ENCODE measurements around the gene MDM2. TPM values are rescaled to one million over a fixed set of nuclear protein-coding genes. Genes with fewer than 3 reads are reported as not detected.

Gene MDM2
- total RNA-seq, 1 experiment from 2014 or later = 207 TPM

- POLR2A ChIA-PET = no interaction called here
- CTCF ChIA-PET = no interaction called here
These were observed 9.1 kb upstream of the MDM2 start for GRCh38 chr12:68798882-68799234.

GRCh38 chr12:68800294-68800693 lies 7.7 kb upstream of the MDM2 start:
- ChIA-PET POLR2A (no interaction called here), CTCF (no interaction called here)
- ATAC-seq (no peak), DNase-seq (ENCODE audit: low spot score) (no peak)
- Mint-ChIP-seq H3K27me3 (ENCODE audit: low read depth) (0 out of 2 replicates have a peak, but pooled peaks cover 2% of the 10 kb centered on the region), H3K9me3 (no peaks in the 10 kb centered on the region), H3K36me3 (no peaks in the 10 kb centered on the region), H3K4me3 (no peak overlapping the region), H3K4me1 (peaks cover 17% of the 10 kb centered on the region), H3K27ac (no peak overlapping the region)
- TF ChIP-seq KAT7 (CRISPR knock-in tag; IDR thresholded peaks at IDR 0.05; ENCODE audit: borderline replicate concordance) (no peak), CBFB (CRISPR knock-in tag; IDR thresholded peaks at IDR 0.05; ENCODE audit: low read depth) (no peak), FOXK1 (CRISPR knock-in tag; IDR thresholded peaks at IDR 0.05) (no peak), CDX4 (CRISPR knock-in tag; IDR thresholded peaks at IDR 0.05; ENCODE audit: borderline replicate concordance) (no peak)
- TF ChIP-seq, protein P1, sequence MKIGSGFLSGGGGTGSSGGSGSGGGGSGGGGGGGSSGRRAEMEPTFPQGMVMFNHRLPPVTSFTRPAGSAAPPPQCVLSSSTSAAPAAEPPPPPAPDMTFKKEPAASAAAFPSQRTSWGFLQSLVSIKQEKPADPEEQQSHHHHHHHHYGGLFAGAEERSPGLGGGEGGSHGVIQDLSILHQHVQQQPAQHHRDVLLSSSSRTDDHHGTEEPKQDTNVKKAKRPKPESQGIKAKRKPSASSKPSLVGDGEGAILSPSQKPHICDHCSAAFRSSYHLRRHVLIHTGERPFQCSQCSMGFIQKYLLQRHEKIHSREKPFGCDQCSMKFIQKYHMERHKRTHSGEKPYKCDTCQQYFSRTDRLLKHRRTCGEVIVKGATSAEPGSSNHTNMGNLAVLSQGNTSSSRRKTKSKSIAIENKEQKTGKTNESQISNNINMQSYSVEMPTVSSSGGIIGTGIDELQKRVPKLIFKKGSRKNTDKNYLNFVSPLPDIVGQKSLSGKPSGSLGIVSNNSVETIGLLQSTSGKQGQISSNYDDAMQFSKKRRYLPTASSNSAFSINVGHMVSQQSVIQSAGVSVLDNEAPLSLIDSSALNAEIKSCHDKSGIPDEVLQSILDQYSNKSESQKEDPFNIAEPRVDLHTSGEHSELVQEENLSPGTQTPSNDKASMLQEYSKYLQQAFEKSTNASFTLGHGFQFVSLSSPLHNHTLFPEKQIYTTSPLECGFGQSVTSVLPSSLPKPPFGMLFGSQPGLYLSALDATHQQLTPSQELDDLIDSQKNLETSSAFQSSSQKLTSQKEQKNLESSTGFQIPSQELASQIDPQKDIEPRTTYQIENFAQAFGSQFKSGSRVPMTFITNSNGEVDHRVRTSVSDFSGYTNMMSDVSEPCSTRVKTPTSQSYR (CRISPR knock-in tag; IDR thresholded peaks at IDR 0.05) = no peak

More at GRCh38 chr12:68798882-68799234, 9.1 kb upstream of the MDM2 start:
- Mint-ChIP-seq H3K9me3 (no peaks in the 10 kb centered on the region), H3K27ac (no peak overlapping the region), H3K4me3 (no peak overlapping the region), H3K4me1 (peaks cover 4% of the 10 kb centered on the region; the same call in 1 of the 2 replicates), H3K27me3 (ENCODE audit: low read depth) (0 out of 2 replicates have a peak, but pooled peaks cover 2% of the 10 kb centered on the region), H3K36me3 (no peaks in the 10 kb centered on the region)
- no peak for DNase-seq (ENCODE audit: low spot score)
- TF ChIP-seq CBFB (CRISPR knock-in tag; IDR thresholded peaks at IDR 0.05; ENCODE audit: low read depth) (no peak), FOXP1 (CRISPR knock-in tag; IDR thresholded peaks at IDR 0.05; ENCODE audit: borderline replicate concordance) (no peak), ZNF263 (CRISPR knock-in tag; IDR thresholded peaks at IDR 0.05; ENCODE audit: low read depth) (no peak), TEAD4 (CRISPR knock-in tag; IDR thresholded peaks at IDR 0.05) (no peak), NR2C2 (CRISPR knock-in tag; IDR thresholded peaks at IDR 0.05) (no peak), ATF3 (CRISPR knock-in tag; conservative IDR thresholded peaks at IDR 0.05) (no peak), ZNF317 (CRISPR knock-in tag; IDR thresholded peaks at IDR 0.05; ENCODE audit: borderline replicate concordance, low read depth) (no peak), MYBL2 (CRISPR knock-in tag; IDR thresholded peaks at IDR 0.05) (no peak), FOXK1 (CRISPR knock-in tag; IDR thresholded peaks at IDR 0.05) (no peak), RELA (CRISPR knock-in tag; IDR thresholded peaks at IDR 0.05; ENCODE audit: borderline replicate concordance) (no peak), ZNF423 (CRISPR knock-in tag; IDR thresholded peaks at IDR 0.05) (no peak), ZBTB21 (CRISPR knock-in tag; IDR thresholded peaks at IDR 0.05; ENCODE audit: borderline replicate concordance) (no peak), USF2 (CRISPR knock-in tag; IDR thresholded peaks at IDR 0.05) (no peak)
- TF ChIP-seq, protein P2, sequence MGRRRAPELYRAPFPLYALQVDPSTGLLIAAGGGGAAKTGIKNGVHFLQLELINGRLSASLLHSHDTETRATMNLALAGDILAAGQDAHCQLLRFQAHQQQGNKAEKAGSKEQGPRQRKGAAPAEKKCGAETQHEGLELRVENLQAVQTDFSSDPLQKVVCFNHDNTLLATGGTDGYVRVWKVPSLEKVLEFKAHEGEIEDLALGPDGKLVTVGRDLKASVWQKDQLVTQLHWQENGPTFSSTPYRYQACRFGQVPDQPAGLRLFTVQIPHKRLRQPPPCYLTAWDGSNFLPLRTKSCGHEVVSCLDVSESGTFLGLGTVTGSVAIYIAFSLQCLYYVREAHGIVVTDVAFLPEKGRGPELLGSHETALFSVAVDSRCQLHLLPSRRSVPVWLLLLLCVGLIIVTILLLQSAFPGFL (CRISPR knock-in tag; IDR thresholded peaks at IDR 0.05; ENCODE audit: borderline replicate concordance) = no peak
- TF ChIP-seq, protein P3, sequence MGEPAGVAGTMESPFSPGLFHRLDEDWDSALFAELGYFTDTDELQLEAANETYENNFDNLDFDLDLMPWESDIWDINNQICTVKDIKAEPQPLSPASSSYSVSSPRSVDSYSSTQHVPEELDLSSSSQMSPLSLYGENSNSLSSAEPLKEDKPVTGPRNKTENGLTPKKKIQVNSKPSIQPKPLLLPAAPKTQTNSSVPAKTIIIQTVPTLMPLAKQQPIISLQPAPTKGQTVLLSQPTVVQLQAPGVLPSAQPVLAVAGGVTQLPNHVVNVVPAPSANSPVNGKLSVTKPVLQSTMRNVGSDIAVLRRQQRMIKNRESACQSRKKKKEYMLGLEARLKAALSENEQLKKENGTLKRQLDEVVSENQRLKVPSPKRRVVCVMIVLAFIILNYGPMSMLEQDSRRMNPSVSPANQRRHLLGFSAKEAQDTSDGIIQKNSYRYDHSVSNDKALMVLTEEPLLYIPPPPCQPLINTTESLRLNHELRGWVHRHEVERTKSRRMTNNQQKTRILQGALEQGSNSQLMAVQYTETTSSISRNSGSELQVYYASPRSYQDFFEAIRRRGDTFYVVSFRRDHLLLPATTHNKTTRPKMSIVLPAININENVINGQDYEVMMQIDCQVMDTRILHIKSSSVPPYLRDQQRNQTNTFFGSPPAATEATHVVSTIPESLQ (CRISPR knock-in tag; IDR thresholded peaks at IDR 0.05) = no peak
- TF ChIP-seq, protein P1 (CRISPR knock-in tag; IDR thresholded peaks at IDR 0.05) = no peak
- TF ChIP-seq, protein P4, sequence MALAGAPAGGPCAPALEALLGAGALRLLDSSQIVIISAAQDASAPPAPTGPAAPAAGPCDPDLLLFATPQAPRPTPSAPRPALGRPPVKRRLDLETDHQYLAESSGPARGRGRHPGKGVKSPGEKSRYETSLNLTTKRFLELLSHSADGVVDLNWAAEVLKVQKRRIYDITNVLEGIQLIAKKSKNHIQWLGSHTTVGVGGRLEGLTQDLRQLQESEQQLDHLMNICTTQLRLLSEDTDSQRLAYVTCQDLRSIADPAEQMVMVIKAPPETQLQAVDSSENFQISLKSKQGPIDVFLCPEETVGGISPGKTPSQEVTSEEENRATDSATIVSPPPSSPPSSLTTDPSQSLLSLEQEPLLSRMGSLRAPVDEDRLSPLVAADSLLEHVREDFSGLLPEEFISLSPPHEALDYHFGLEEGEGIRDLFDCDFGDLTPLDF (CRISPR knock-in tag; IDR thresholded peaks at IDR 0.05) = no peak
- TF ChIP-seq, protein P5, sequence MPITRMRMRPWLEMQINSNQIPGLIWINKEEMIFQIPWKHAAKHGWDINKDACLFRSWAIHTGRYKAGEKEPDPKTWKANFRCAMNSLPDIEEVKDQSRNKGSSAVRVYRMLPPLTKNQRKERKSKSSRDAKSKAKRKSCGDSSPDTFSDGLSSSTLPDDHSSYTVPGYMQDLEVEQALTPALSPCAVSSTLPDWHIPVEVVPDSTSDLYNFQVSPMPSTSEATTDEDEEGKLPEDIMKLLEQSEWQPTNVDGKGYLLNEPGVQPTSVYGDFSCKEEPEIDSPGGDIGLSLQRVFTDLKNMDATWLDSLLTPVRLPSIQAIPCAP (CRISPR knock-in tag; IDR thresholded peaks at IDR 0.05) = no peak
- no peak for ATAC-seq
